Raji (cell line): Measurements from ENCODE around the gene SORL1.

Source experiments
- POLR2A ChIP-seq: IDR thresholded peaks from 2 replicates; pipeline ENCODE4 v1.6.1; 2011; ENCODE audit warnings: low read depth, low read length, control low read depth; ENCODE audit not compliant: insufficient read depth

The SORL1 gene

GRCh38 chr11:121421149-121421901, 30.8 kb upstream of the SORL1 start:
- TF ChIP-seq POLR2A: no peak

GRCh38 chr11:121422675-121423074, 29.4 kb upstream of the SORL1 start:
- no peak for TF ChIP-seq POLR2A

GRCh38 chr11:121425828-121426227, 26.3 kb upstream of the SORL1 start:
- TF ChIP-seq POLR2A: no peak

GRCh38 chr11:121426476-121427399, 25.4 kb upstream of the SORL1 start:
- no peak for TF ChIP-seq POLR2A

- no peak for TF ChIP-seq POLR2A
Measured at GRCh38 chr11:121427400-121427744, 24.7 kb upstream of the SORL1 start.

- no peak for TF ChIP-seq POLR2A
Measured at GRCh38 chr11:121429556-121429955, 22.6 kb upstream of the SORL1 start.

- no peak for TF ChIP-seq POLR2A
Measured at GRCh38 chr11:121431820-121432526, 20.1 kb upstream of the SORL1 start.

GRCh38 chr11:121435132-121435531, 17.0 kb upstream of the SORL1 start:
- no peak for TF ChIP-seq POLR2A

- no peak for TF ChIP-seq POLR2A
Measured at GRCh38 chr11:121435551-121436511, 16.3 kb upstream of the SORL1 start.

- no peak for TF ChIP-seq POLR2A
Measured at GRCh38 chr11:121437018-121437685, 15.0 kb upstream of the SORL1 start.

GRCh38 chr11:121437686-121438078, 14.4 kb upstream of the SORL1 start:
- no peak for TF ChIP-seq POLR2A

GRCh38 chr11:121439337-121439736, 12.8 kb upstream of the SORL1 start:
- TF ChIP-seq POLR2A: no peak

GRCh38 chr11:121439759-121440158, 12.4 kb upstream of the SORL1 start:
- TF ChIP-seq POLR2A: no peak

GRCh38 chr11:121441521-121441920, 10.6 kb upstream of the SORL1 start:
- no peak for TF ChIP-seq POLR2A

- TF ChIP-seq POLR2A: no peak
Measured at GRCh38 chr11:121443688-121444275, 8.3 kb upstream of the SORL1 start.
